Measurements from ENCODE around the gene SOX8. TPM values are rescaled to one million over a fixed set of nuclear protein-coding genes. Genes with fewer than 3 reads are reported as not detected.
A peak's percentile ranks its signal among the peaks of the same experiment; 100 is the strongest.

Gene SOX8
- total RNA-seq, 8 experiments from 2014 or later = 0.51 to 16.3 (median 4.2) TPM

DNA sequence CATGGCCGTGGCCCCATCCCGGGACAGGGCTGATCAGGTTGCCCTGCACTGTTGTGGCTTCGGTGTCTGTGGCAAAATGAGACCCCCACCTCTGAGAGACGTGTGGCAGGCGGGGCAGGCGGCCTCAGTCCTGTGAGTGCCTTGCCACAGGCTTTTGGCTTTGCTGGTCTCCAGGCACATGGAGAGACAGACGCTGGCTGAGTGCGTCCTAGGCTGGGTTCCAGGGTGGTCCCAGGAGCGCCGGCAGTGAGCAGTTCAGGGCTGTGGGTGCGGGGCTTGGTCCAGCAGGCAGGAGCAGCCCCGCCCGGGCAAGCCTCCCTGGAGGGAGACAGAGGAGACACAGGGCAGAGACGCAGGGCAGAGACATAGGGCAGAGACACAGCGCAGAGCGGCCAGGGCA lies 29.2 kb downstream of the SOX8 start:
- Histone ChIP-seq H3K4me1 (replicated peaks in 1 of 2) (peaks cover 13 to 30% of the 10 kb centered on the region in 2 donors), H3K27ac (no peak overlapping the region), H3K4me3 (no peak overlapping the region)
- in situ Hi-C loops (cut with MboI; ENCODE audit: low pct_unique_long_range_greater_than_20kb in 2 of 9, low sequenced_read_pairs in 9 of 9, unreplicated experiment in 9 of 9) = no loop called here
- 20 to 93% methylated on average over 1 to 2 of the region's 16 CpGs; no CpG with 5 or more reads in 8 of the 10 experiments for WGBS, 10 experiments
- no peak for ATAC-seq (replicated peaks in 6 of 8)

DNA sequence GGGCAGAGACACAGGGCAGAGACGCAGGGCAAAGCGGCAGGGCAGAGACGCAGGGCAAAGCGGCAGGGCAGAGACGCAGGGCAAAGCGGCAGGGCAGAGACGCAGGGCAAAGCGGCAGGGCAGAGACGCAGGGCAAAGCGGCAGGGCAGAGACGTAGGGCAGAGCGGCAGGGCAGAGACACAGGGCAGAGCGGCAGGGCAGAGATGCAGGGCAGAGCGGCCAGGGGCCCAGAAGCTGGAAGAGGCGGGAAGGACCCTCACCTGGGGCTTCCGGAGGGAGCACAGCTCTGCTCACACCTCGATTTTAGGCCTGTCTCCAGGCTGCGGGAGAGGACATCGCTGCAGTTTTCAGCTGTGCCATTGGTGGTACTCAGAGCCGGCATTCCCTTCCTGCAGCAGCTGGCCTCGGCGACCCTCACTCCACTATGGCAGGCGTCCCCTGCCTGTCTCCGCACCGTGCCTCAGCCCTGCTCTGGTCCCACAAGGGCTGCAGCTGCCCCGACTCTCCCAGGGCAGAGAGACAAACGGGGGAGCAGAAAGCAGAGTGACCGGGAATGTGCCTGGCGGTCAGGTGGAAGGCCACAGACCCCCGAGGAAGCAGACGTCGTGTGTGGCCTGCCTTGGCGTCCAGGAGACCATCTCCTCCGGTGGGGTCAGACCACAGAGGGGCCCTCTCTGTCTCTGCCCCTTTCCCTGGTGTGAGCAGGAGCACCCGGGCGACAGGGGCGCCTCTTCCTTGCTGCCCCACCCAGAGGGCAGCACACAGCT lies 29.9 kb downstream of the SOX8 start:
- H3K27ac ChIP-seq = no peak overlapping the region

DNA sequence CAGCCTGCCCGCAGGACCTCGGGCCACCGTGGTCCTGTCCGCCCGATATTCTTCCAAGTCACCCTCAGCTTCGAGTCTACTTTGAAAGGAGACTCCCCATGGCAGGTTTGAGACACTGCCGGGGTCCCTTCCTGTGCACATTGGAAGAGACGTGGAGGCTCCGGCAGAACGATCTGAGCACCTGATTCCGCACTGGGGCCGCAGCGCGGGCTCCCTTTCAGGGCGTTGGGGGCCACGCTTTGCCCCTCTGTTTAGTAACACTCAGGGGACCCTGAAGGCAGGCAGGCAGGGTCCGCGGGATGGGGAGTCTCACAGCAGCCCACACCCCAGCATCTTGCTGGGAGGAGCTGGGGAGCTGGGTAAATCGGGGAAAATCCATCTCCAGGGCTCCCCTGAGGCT lies 30.6 kb downstream of the SOX8 start:
- no peak for ATAC-seq (replicated peaks in 6 of 8)
- Histone ChIP-seq H3K4me3 (no peak overlapping the region), H3K4me1 (replicated peaks in 1 of 2) (peaks cover 13 to 30% of the 10 kb centered on the region in 2 donors), H3K27ac (no peak overlapping the region)
- in situ Hi-C loops (cut with MboI; ENCODE audit: low pct_unique_long_range_greater_than_20kb in 2 of 9, low sequenced_read_pairs in 9 of 9, unreplicated experiment in 9 of 9) = no loop called here
- WGBS, 10 experiments = 60% methylated on average over 3 of the region's 19 CpGs; no CpG with 5 or more reads in 9 of the 10 experiments

More for the DNA sequence above, 29.9 kb downstream of the SOX8 start:
- Histone ChIP-seq H3K4me3 (no peak overlapping the region), H3K4me1 (replicated peaks in 1 of 2) (peaks cover 13 to 30% of the 10 kb centered on the region in 2 donors)
- in situ Hi-C loops (cut with MboI; ENCODE audit: low pct_unique_long_range_greater_than_20kb in 2 of 9, low sequenced_read_pairs in 9 of 9, unreplicated experiment in 9 of 9) = no loop called here
- 20 to 90% (median 83%) methylated on average over 1 to 8 of the region's 37 CpGs; no CpG with 5 or more reads in 4 of the 10 experiments for WGBS, 10 experiments
- no peak for ATAC-seq (replicated peaks in 6 of 8)

DNA sequence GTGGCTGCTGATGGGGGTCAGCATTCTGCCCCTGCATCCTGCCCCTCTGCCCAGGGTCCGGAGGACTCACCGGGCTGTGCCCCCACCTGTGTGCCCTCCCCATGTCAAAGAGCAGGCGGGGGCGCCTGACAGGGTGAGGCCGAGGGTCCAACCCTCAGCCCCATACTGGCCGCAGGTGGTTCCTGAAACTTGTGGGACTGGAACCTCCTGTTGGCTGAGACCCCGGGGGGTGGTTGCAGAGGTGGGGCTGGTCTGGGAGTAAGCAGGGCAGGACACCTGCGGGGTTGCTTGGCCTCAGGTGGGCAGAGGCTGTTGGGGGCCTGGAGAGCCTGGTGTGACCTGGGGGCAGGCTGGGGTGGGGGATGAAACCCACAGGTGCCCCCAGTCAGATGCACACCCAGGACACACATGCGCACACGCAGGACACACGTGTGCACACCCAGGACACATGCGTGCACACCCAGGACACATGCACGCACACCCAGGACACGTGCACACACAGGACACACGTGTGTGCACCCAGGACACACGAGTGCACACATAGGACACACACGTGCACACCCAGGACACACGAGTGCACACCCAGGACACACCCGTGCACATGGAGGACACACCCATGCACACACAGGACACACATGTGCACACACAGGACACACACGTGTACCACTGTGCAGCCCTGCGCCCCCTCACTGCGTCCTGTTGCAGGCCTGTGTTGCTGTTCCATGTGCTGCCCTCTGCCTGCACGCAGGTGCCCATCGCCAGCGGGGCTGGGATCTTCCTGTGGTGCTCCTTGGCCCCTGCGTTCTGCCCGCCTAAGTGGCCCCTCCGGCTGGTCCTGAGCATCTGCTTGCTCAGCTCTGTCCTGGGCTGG lies 31.4 kb downstream of the SOX8 start:
- ATAC-seq (replicated peaks in 6 of 8) = no peak
- H3K4me1 ChIP-seq (replicated peaks in 1 of 2) = peaks cover 13 to 30% of the 10 kb centered on the region in 2 donors
- H3K27ac ChIP-seq = no peak overlapping the region
- no peak overlapping the region for H3K4me3 ChIP-seq
- in situ Hi-C loops (cut with MboI; ENCODE audit: low pct_unique_long_range_greater_than_20kb in 2 of 9, low sequenced_read_pairs in 9 of 9, unreplicated experiment in 9 of 9) = no loop called here
- WGBS, 10 experiments = 8 to 100% (median 65%) methylated on average over 2 to 5 of the region's 28 CpGs; no CpG with 5 or more reads in 6 of the 10 experiments

DNA sequence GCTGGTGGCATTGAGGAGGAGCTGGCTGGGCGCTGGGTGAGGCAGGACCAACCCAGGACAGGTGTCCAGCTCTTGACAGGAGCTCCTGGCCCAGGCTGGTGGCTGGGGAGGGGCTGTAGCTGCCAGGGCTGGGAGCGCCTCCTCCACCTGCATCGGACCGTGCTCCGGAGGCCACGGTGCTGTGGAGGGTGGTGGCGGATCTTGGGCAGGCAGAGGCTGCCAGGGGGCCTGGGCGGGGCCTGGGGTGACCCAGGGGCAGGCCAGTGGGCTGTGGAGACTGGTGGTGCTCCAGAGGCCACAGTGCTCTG lies 32.0 kb downstream of the SOX8 start:
- WGBS, 10 experiments = 100% methylated on average over 1 of the region's 8 CpGs; no CpG with 5 or more reads in 9 of the 10 experiments
- in situ Hi-C loops (cut with MboI; ENCODE audit: low pct_unique_long_range_greater_than_20kb in 2 of 9, low sequenced_read_pairs in 9 of 9, unreplicated experiment in 9 of 9) = no loop called here
- no peak overlapping the region for H3K4me3 ChIP-seq
- H3K27ac ChIP-seq = no peak overlapping the region
- peaks cover 13 to 30% of the 10 kb centered on the region in 2 donors for H3K4me1 ChIP-seq (replicated peaks in 1 of 2)
- no peak for ATAC-seq (replicated peaks in 6 of 8)

DNA sequence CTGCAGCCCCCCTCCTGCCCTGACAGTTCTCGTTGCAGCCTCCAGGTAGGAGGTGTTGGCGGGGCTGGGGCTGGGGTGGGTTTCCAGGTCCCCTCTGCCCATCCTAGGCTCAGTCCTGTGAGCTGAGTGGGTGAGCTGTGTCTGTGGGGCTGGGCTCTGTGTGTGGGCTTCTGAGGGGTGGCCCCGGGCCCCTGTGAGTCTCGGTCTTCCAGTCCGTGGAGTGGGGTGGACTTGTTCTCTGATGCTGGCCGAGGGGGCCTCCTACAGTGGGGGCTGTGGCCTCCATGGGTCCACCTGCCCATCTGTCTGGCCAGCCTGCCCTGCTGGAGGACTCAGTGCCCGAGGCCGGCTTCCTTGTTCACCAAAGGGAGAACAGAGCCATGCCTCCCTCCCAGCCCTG lies 32.7 kb downstream of the SOX8 start:
- in situ Hi-C loops (cut with MboI; ENCODE audit: low pct_unique_long_range_greater_than_20kb in 2 of 9, low sequenced_read_pairs in 9 of 9, unreplicated experiment in 9 of 9) = no loop called here
- WGBS, 10 experiments = 60 to 86% methylated on average over 2 of the region's 8 CpGs; no CpG with 5 or more reads in 8 of the 10 experiments
- H3K4me3 ChIP-seq = no peak overlapping the region
- no peak for ATAC-seq (replicated peaks in 6 of 8)
- peaks cover 13 to 30% of the 10 kb centered on the region in 2 donors for H3K4me1 ChIP-seq (replicated peaks in 1 of 2)
- peak overlapping the region in 1 of 2 donors; percentile 10 for H3K27ac ChIP-seq

DNA sequence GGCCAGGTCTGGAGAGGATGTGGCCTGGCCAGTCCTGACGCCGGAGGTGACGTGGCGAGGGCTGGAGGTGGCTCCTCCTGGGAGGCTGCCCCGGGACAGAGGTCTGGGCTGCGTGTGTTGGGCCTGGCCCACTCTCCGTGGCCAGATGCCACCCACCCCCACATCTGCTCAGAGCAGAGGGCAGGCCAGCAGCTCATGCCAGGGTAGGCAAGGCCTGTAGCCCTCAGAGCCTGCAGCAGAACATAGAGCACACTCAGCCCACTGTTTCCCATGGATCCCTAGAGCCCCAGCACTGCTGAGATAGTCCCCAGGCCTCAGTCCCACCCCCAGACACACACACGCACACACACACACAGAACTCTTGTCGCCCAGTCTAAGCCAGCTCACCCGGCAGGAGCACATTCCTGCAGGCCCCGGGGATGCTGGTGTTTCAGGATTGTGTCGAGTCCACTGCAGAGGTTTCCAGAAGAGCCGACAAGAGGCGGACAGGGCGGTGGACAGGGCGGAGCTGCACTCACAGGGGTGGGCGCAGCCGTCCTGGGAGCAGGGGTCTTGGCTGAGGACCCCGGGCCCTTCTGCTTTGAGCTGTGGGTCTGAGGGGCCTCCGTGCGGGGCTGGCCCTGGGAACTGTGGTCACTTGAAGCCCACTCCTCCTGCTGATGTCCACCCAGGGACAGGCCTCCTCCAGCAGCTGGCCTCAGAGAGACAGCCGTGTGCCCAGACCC lies 33.4 kb downstream of the SOX8 start:
- Histone ChIP-seq H3K27ac (peak overlapping the region in 1 of 2 donors; percentile 10), H3K4me1 (replicated peaks in 1 of 2) (peaks cover 10 to 24% of the 10 kb centered on the region in 2 donors), H3K4me3 (no peak overlapping the region)
- WGBS, 10 experiments = 71% methylated on average over 2 of the region's 22 CpGs; no CpG with 5 or more reads in 9 of the 10 experiments
- peak in 5 of 8 experiments; percentile 79 to 87 (median 85) for ATAC-seq (replicated peaks in 6 of 8)
- in situ Hi-C loops (cut with MboI; ENCODE audit: low pct_unique_long_range_greater_than_20kb in 2 of 9, low sequenced_read_pairs in 9 of 9, unreplicated experiment in 9 of 9) = no loop called here

DNA sequence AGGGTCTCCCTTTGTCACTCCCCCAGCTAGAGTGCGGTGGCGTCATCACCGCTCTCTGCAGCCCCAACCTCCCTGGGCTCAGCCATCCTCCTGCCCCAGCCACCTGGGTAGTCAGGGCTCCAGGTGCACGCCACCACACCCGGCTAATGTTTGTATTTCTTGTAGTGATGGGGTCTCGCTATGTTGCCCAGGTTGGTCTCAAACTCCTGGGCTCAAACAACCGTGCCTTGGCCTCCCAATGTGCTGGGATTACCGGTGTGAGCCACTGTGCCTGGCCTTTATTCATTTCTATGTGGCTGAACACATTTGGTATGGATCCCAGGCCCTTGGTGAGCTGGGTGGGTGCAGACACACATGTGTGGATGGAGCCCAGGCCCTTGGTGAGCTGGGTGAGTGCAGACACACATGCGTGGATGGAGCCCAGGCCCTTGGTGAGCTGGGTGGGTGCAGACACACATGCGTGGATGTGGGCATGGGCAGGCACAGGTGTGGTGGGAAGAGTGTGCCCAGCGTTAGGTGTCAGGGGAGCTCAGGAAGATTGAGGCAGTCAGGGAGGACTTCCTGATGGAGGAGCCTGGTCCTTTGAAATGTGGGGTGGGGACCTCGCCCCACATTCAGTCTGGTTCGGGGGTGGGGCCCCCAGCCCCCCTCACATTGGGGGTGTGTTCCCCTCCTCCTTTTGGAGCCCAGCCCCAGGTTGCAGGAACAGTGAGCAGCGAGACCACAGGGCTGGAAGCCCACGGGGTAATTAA lies 37.1 kb downstream of the SOX8 start:
- H3K4me1 ChIP-seq (replicated peaks in 1 of 2) = peaks cover 21 to 44% of the 10 kb centered on the region in 2 donors
- in situ Hi-C loops (cut with MboI; ENCODE audit: low pct_unique_long_range_greater_than_20kb in 2 of 9, low sequenced_read_pairs in 9 of 9, unreplicated experiment in 9 of 9) = no loop called here
- ATAC-seq (replicated peaks in 6 of 8) = no peak
- WGBS, 10 experiments = 0 to 100% (median 85%) methylated on average over 2 to 4 of the region's 15 CpGs; no CpG with 5 or more reads in 6 of the 10 experiments
- no peak overlapping the region for H3K27ac ChIP-seq
- no peak overlapping the region for H3K4me3 ChIP-seq

DNA sequence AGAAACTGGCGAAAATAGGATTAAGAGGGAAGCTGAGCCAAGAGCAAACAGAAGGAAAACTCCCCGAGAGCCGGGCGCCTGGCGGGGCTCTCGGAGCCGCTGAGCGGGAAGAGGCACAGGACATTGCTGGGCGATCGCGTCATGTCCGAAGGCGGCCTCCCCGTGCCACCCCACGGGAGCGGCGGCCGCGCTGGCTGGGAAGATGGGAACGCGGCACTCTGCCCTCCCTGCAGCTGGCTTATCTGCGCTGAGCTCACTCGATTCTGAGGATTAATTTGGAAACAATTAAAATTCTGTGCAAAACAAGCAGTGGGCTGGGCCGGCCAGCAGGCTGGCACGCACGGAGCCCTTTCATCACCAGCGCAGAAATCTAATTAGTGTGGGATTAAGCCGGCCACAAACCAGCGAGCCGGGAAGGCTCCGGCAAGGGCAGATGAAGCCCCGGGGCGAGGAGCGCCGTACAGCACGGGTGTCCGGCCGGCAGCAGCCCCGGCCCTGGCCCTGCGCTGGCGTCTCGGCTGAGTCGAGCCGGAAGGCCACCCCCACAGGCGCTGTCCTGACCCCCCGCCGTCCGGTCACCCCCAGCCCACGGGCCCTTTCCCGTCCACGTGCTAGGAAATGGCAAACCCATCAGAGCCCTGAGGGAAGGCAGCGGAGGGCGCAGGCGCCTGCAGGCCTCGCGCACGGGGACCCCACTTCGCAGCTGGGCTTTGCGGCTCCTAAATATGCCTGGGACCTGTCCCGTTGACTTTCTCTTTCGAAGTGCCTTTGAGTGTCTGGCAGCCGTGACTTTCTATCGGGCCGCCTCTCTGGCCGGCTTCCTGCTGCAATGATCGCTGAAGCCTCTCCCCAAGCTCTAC lies 37.9 kb downstream of the SOX8 start:
- peak in 4 of 8 experiments; percentile 20 to 88 (median 82) for ATAC-seq (replicated peaks in 6 of 8)
- peaks cover 28 to 45% of the 10 kb centered on the region in 2 donors for H3K4me1 ChIP-seq (replicated peaks in 1 of 2)
- in situ Hi-C loops (cut with MboI; ENCODE audit: low pct_unique_long_range_greater_than_20kb in 2 of 9, low sequenced_read_pairs in 9 of 9, unreplicated experiment in 9 of 9) = no loop called here
- no peak overlapping the region for H3K4me3 ChIP-seq
- H3K27ac ChIP-seq = no peak overlapping the region
- 0 to 89% (median 41%) methylated on average over 1 to 26 of the region's 66 CpGs; no CpG with 5 or more reads in 2 of the 10 experiments for WGBS, 10 experiments

DNA sequence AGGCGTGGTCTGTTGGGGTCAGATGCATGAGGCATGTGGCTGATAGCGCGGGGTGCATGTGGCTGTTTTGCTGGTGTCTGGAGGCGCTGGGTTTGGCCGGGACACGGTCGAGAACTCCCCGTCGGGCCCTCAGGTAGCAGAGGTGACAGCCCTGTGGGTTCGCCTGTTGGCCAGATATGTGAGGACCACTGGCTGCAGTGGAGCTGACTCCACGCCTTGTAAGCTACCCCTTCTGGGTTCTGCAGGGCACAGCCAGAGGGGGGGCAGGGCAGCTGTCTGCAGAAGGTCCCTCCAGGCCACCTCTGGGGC lies 38.5 kb downstream of the SOX8 start:
- no peak for ATAC-seq (replicated peaks in 6 of 8)
- Histone ChIP-seq H3K27ac (no peak overlapping the region), H3K4me1 (replicated peaks in 1 of 2) (peaks cover 28 to 40% of the 10 kb centered on the region in 2 donors), H3K4me3 (no peak overlapping the region)
- in situ Hi-C loops (cut with MboI; ENCODE audit: low pct_unique_long_range_greater_than_20kb in 2 of 9, low sequenced_read_pairs in 9 of 9, unreplicated experiment in 9 of 9) = no loop called here
- 40 to 100% (median 92%) methylated on average over 1 to 6 of the region's 11 CpGs; no CpG with 5 or more reads in 6 of the 10 experiments for WGBS, 10 experiments

DNA sequence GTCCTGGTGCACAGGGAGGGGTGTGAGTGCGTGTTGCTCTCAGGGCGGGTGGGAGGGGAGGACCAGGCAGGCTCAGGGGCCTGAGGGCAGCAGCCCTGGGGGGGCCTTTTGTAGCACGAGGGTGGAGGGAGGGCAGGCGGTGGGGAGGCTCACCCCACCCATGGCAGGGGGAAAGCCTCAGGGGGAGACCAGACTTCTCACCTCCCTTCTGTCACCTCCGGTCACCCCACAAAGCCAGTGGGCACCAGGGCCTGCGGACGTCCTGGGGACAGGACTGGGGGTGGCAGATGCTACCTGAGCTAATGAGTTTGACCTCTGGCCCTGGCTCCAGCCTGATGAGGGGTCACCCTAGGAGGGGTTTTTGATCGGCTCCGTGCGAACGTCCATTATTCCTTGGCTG lies 39.0 kb downstream of the SOX8 start:
- no peak overlapping the region for H3K27ac ChIP-seq
- 100% methylated on average over 1 of the region's 11 CpGs; no CpG with 5 or more reads in 9 of the 10 experiments for WGBS, 10 experiments
- in situ Hi-C loops (cut with MboI; ENCODE audit: low pct_unique_long_range_greater_than_20kb in 2 of 9, low sequenced_read_pairs in 9 of 9, unreplicated experiment in 9 of 9) = no loop called here
- peak in 2 of 8 experiments; percentile 3 to 4 for ATAC-seq (replicated peaks in 6 of 8)
- peaks cover 28 to 36% of the 10 kb centered on the region in 2 donors for H3K4me1 ChIP-seq (replicated peaks in 1 of 2)
- no peak overlapping the region for H3K4me3 ChIP-seq

Measured in motor neuron (in vitro differentiated cells).